Omental fat pad (tissue), 4 donors: ENCODE results near the gene MRPL10. TPM values are rescaled to one million over a fixed set of nuclear protein-coding genes. Genes with fewer than 3 reads are reported as not detected.

Experiments used
- ATAC-seq: fragments of 150-250 bp; one replicate; pipeline ENCODE4 v1.9.1; 2016; ENCODE audit warnings: mild to moderate bottlenecking, moderate library complexity; ENCODE audit not compliant: low FRiP score
- DNase-seq: peaks from one replicate; pipeline ENCODE4 v3.0.0-alpha.2; 2019; ENCODE audit warnings: low spot score
- CTCF ChIP-seq, 3 donors: fragments of 450-650 bp; IDR thresholded peaks; one replicate each; pipeline ENCODE4 v1.5.1; 2016 to 2017; ENCODE audit warnings: antibody characterized with exemption in 3 of 3, mild to moderate bottlenecking in 3 of 3, moderate library complexity in 2 of 3
- total RNA-seq, 4 donors: library from RNA; depleted of rRNA; stranded (reverse); fragments of >200 nt; gene quantifications; one replicate each; pipeline ENCODE4 v1.1.0, GENCODE V29; 2016

MRPL10 gene
- total RNA-seq, result 10 to 100 TPM; 23.1 to 50.5 (median 36.8) TPM

- ATAC-seq (peak; percentile 95), DNase-seq (peak; percentile 74)
- TF ChIP-seq CTCF (IDR thresholded peaks at IDR 0.05), result no peak
Measured at GRCh38 chr17:47831003-47831933, at the start of gene MRPL10, which contains the start of gene LRRC46. TSS of gene MRPL10 (minus strand) at chr17:47831541. CDS start at chr17:47831511, 30 bp downstream. TSS of gene LRRC46 (plus strand) at chr17:47831670. CDS start at chr17:47831990, 320 bp downstream.

GRCh38 chr17:47879776-47880454 is 48.6 kb upstream of the MRPL10 start:
- DNase-seq, result no peak
- no peak for ATAC-seq
- TF ChIP-seq CTCF (IDR thresholded peaks at IDR 0.05), result no peak

DNA sequence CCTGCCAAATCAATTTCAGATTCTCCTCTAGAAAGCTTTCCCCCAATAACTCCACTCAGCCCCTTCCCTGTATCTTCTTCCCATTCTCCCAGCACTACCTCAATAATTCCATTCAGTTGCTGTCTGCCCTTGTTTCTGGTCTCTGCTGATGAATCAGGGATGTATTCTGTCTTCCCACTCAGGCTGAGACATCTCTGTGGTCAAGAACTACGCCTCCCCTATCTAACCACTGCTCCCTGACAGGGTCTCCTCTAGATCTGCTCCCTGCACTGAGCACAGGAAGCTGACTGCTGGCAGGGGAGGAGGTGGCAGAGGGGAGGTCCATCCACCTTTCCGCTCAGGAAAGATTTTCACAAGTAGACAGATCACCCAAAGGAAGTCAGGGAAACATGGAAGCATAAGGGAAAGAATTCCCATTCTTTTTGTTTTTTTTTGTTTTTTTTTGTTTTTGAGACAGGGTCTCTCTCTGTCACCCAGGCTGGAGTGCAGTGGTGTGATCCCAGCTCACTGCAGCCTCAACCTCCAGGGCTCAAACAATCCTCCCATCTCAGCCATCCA is 47.8 kb upstream of the MRPL10 start:
- ATAC-seq (no peak), DNase-seq (no peak)
- no peak for TF ChIP-seq CTCF (IDR thresholded peaks at IDR 0.05)

DNA sequence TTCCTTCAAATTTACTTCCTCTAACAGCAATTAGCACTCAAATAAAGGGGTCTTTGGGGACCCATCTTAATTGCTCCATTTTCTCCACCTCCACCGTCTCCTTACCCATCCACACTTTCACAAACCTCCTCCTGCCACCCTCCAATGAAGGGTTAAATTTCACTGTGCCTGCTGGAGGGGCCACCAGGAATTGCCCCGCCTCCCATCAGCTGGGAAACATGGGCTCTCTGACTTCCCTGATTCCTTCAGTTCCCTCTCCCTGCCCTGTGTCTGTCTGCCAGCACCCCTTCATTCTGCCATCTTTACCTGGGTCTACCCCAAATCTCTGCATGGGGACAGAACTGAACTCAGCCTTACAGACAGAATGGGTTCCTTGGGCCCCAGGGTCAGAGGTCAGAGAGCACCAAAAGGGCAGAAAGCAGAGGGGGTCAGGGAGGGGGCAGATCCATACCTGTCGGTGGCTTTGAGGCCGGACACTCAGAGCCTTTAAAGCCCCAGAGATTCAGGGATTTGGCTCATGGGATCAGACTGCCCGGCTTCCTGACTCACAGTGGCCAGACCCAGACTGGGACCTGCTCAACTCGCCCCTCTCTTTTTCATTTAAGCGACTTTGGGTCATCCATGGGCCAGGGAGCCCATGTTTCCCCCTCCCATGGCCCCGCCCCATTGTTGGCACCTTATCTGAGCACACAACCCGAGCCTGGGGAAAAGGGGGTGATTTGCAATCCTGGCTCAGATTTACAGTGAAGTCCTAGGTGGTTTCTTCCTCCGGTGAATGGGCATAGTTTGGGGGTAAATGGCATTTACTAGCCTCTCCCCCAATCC is 47.1 kb upstream of the MRPL10 start:
- no peak for TF ChIP-seq CTCF (IDR thresholded peaks at IDR 0.05)
- no peak for ATAC-seq
- no peak for DNase-seq

- no peak for TF ChIP-seq CTCF (IDR thresholded peaks at IDR 0.05)
- DNase-seq, result no peak
- ATAC-seq, result no peak
Measured at GRCh38 chr17:47877368-47878034, 46.2 kb upstream of the MRPL10 start.
